KMS-11 (cell line): ENCODE data around the gene MYRF.

Experiments used
- H2AFZ ChIP-seq: fragments of 200-600 bp; sonication (generic); 2 replicates; pipeline ENCODE4 v1.6.1; 2016; ENCODE audit warnings: antibody characterized with exemption, mixed run types, low read depth
- H3K27ac ChIP-seq: fragments of 200-600 bp; sonication (generic); 2 replicates; pipeline ENCODE4 v1.6.1; 2016; ENCODE audit warnings: mild to moderate bottlenecking, mixed run types
- H3K27me3 ChIP-seq: fragments of 200-600 bp; sonication (generic); 2 replicates; pipeline ENCODE4 v1.6.1; 2017; ENCODE audit warnings: mild to moderate bottlenecking, low read depth, mixed run types, moderate library complexity; ENCODE audit not compliant: insufficient read depth
- H3K36me3 ChIP-seq: fragments of 200-600 bp; sonication (generic); 2 replicates; pipeline ENCODE4 v1.6.1; 2017; ENCODE audit warnings: mild to moderate bottlenecking, mixed run types; ENCODE audit not compliant: insufficient read depth
- H3K4me1 ChIP-seq: fragments of 200-600 bp; sonication (generic); 2 replicates; pipeline ENCODE4 v1.6.1; 2016; ENCODE audit warnings: mild to moderate bottlenecking, low read depth, mixed run types; ENCODE audit not compliant: poor library complexity, severe bottlenecking
- H3K4me2 ChIP-seq: fragments of 200-600 bp; sonication (generic); 2 replicates; pipeline ENCODE4 v1.7.0; 2016; ENCODE audit warnings: mild to moderate bottlenecking, mixed run types
- H3K4me3 ChIP-seq: fragments of 200-600 bp; sonication (generic); IDR thresholded peaks from 2 replicates; pipeline ENCODE4 v1.6.1; 2017; ENCODE audit warnings: low read depth, low read length, mixed read lengths; ENCODE audit not compliant: insufficient read depth
- H3K79me2 ChIP-seq: fragments of 200-600 bp; sonication (generic); 2 replicates; pipeline ENCODE4 v1.6.1; 2016; ENCODE audit warnings: low read depth, mixed run types; ENCODE audit not compliant: insufficient read depth
- H3K9ac ChIP-seq: fragments of 200-600 bp; sonication (generic); 2 replicates; pipeline ENCODE4 v1.6.1; 2016; ENCODE audit warnings: mild to moderate bottlenecking, mixed run types
- H4K20me1 ChIP-seq: fragments of 200-600 bp; sonication (generic); 2 replicates; pipeline ENCODE4 v1.6.1; 2016; ENCODE audit warnings: mild to moderate bottlenecking, mixed run types; ENCODE audit not compliant: insufficient read depth
- CTCF ChIP-seq: fragments of 200-600 bp; sonication (generic); conservative IDR thresholded peaks from 2 replicates; pipeline ENCODE4 v1.6.1; 2017; ENCODE audit warnings: low read depth, mild to moderate bottlenecking, antibody characterized with exemption, low read length, moderate library complexity, mixed read lengths

The MYRF gene

GRCh38 chr11:61805146-61805545, 52.7 kb downstream of the MYRF start:
- Histone ChIP-seq H3K27me3 (no peaks in the 10 kb centered on the region), H3K27ac (no peak overlapping the region), H3K36me3 (no peaks in the 10 kb centered on the region)

GRCh38 chr11:61806785-61807184, 54.3 kb downstream of the MYRF start:
- Histone ChIP-seq H3K4me3 (no peak overlapping the region), H3K4me2 (no peak overlapping the region), H3K4me1 (no peaks in the 10 kb centered on the region), H4K20me1 (no peaks in the 10 kb centered on the region), H3K36me3 (no peaks in the 10 kb centered on the region), H3K27ac (no peak overlapping the region), H3K79me2 (no peaks in the 10 kb centered on the region), H3K9ac (no peak overlapping the region), H3K27me3 (no peaks in the 10 kb centered on the region), H2AFZ (no peak overlapping the region)
- no peak for TF ChIP-seq CTCF

More at GRCh38 chr11:61805146-61805545, 52.7 kb downstream of the MYRF start:
- no peak overlapping the region for H2AFZ ChIP-seq
- H3K4me1 ChIP-seq: no peaks in the 10 kb centered on the region
- no peak overlapping the region for H3K4me2 ChIP-seq
- H4K20me1 ChIP-seq: no peaks in the 10 kb centered on the region
- no peak overlapping the region for H3K9ac ChIP-seq
- no peak overlapping the region for H3K4me3 ChIP-seq
- no peak for TF ChIP-seq CTCF
- H3K79me2 ChIP-seq: no peaks in the 10 kb centered on the region

- no peaks in the 10 kb centered on the region for H3K27me3 ChIP-seq
- no peak overlapping the region for H2AFZ ChIP-seq
- no peaks in the 10 kb centered on the region for H3K36me3 ChIP-seq
- no peak overlapping the region for H3K9ac ChIP-seq
- no peak overlapping the region for H3K27ac ChIP-seq
- no peaks in the 10 kb centered on the region for H3K79me2 ChIP-seq
- H3K4me3 ChIP-seq: no peak overlapping the region
- H3K4me1 ChIP-seq: no peaks in the 10 kb centered on the region
- H4K20me1 ChIP-seq: no peaks in the 10 kb centered on the region
- no peak overlapping the region for H3K4me2 ChIP-seq
- TF ChIP-seq CTCF: no peak
Observed at GRCh38 chr11:61810671-61811175, 58.3 kb downstream of the MYRF start.

GRCh38 chr11:61811831-61812230, 59.4 kb downstream of the MYRF start:
- Histone ChIP-seq H3K27me3 (no peaks in the 10 kb centered on the region), H2AFZ (no peak overlapping the region), H3K9ac (no peak overlapping the region), H3K4me3 (no peak overlapping the region), H3K27ac (no peak overlapping the region), H4K20me1 (no peaks in the 10 kb centered on the region), H3K36me3 (no peaks in the 10 kb centered on the region), H3K4me1 (no peaks in the 10 kb centered on the region), H3K79me2 (no peaks in the 10 kb centered on the region), H3K4me2 (no peak overlapping the region)
- no peak for TF ChIP-seq CTCF
